Activated B cell treated with CpG ODN at 0.5 μM for 24 hours (primary cell): ENCODE data around the gene TTLL13. TPM values are rescaled to one million over a fixed set of nuclear protein-coding genes. Genes with fewer than 3 reads are reported as not detected.

Source experiments
- ATAC-seq: fragments of 200-7000 bp; cut with Tn5 transposase; one replicate; pipeline ENCODE4 v1.10.0; 2021; ENCODE audit warnings: low read depth, mild to moderate bottlenecking, moderate library complexity
- CTCF ChIA-PET: fragments of 350-600 bp; sonication (Branson Sonifier 250); formaldehyde crosslinking; loops from one replicate; lab custom pipeline; 2021; ENCODE audit warnings: antibody characterized with exemption; lab: Charles Lee
- POLR2A ChIA-PET: fragments of 350-600 bp; sonication (Branson Sonifier 250); formaldehyde crosslinking; loops from one replicate; lab custom pipeline; 2021; ENCODE audit warnings: antibody characterized with exemption; lab: Charles Lee
- DNase-seq: peaks from one replicate; pipeline ENCODE4 v3.0.0; 2022
- H3K27ac Mint-ChIP-seq: one replicate; pipeline ENCODE4 v1.8.0; 2020; ENCODE audit warnings: mixed read lengths
- H3K27me3 Mint-ChIP-seq: one replicate; pipeline ENCODE4 v1.8.0; 2021; ENCODE audit warnings: mixed read lengths
- H3K36me3 Mint-ChIP-seq: one replicate; pipeline ENCODE4 v1.8.0; 2021; ENCODE audit warnings: low read depth, mixed read lengths
- H3K4me1 Mint-ChIP-seq: one replicate; pipeline ENCODE4 v1.8.0; 2021; ENCODE audit warnings: mixed read lengths
- H3K4me3 Mint-ChIP-seq: one replicate; pipeline ENCODE4 v1.8.0; 2020; ENCODE audit warnings: mild to moderate bottlenecking, mixed read lengths
- H3K9me3 Mint-ChIP-seq: one replicate; pipeline ENCODE4 v1.8.0; 2020; ENCODE audit warnings: mixed read lengths
- intact Hi-C: fragments of 100-400 bp; cut with micrococcal nuclease; formaldehyde crosslinking; loops from one replicate; pipeline ENCODE4 v1.15.1; 2024
- total RNA-seq: library from RNA; stranded (reverse); gene quantifications from 2 replicates; pipeline ENCODE4 v1.2.3, GENCODE V29; 2022
- TF ChIP-seq, protein P1 (sequence below): fragments of 200-600 bp; IDR thresholded peaks from one replicate; pipeline ENCODE4 v1.8.0; 2022; ENCODE audit warnings: antibody characterized with exemption, mild to moderate bottlenecking

TTLL13 gene
- total RNA-seq, 1 donor from 2014 or later, result 0.49 TPM

DNA sequence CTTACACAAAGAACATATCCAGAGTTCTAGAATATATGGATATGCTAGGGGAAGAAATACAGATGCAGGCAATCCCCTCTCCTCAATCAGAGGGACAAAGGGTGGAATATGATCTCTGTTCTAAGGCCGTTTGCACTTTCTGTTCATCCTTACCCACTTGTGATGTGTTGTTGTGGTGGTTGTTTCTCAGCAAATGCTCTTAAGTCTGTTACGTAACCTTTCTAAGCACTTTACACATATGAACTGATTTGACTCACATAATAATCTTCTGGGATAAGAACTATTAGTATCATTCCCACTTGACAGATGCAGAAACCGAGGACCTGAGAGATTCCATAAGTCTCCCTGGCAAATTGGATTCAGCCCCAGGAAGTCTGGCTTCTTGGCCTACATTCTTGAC is 56.6 kb downstream of the TTLL13 start:
- TF ChIP-seq, protein P1, sequence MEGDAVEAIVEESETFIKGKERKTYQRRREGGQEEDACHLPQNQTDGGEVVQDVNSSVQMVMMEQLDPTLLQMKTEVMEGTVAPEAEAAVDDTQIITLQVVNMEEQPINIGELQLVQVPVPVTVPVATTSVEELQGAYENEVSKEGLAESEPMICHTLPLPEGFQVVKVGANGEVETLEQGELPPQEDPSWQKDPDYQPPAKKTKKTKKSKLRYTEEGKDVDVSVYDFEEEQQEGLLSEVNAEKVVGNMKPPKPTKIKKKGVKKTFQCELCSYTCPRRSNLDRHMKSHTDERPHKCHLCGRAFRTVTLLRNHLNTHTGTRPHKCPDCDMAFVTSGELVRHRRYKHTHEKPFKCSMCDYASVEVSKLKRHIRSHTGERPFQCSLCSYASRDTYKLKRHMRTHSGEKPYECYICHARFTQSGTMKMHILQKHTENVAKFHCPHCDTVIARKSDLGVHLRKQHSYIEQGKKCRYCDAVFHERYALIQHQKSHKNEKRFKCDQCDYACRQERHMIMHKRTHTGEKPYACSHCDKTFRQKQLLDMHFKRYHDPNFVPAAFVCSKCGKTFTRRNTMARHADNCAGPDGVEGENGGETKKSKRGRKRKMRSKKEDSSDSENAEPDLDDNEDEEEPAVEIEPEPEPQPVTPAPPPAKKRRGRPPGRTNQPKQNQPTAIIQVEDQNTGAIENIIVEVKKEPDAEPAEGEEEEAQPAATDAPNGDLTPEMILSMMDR, result no peak
- Mint-ChIP-seq H3K4me3 (no peak overlapping the region), H3K36me3 (no peaks in the 10 kb centered on the region), H3K9me3 (no peaks in the 10 kb centered on the region), H3K4me1 (peaks cover 17% of the 10 kb centered on the region), H3K27me3 (no peaks in the 10 kb centered on the region), H3K27ac (no peak overlapping the region)
- intact Hi-C loops, result no loop called here
- ATAC-seq (no peak), DNase-seq (no peak)
- ChIA-PET POLR2A (no interaction called here), CTCF (interaction anchor here (1.4 to 3.7 kb wide), 6 partner anchors 12 to 431 kb away, joined by 3 to 19 read pairs (median 6); no protein-coding TSS in a partner anchor)

DNA sequence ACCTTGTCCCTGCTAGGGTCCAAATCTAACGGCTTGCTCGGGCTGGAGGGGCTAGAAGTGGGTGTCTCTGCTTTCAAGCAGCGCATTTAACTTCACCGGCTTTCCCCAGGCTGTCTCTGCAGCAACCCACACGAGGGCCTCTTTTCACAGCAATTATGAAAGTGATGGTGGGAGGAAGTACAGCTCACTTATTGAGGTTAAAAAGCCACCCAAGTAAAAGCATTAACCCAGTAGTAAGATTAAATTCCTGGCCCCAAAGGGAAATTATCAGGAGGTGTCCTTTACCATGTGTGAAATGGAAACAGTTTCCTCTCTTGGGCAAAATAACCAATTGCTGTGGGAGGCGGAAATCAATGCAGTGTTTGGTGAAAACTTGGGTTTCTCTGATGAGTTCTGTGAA is 57.2 kb downstream of the TTLL13 start:
- Mint-ChIP-seq H3K9me3 (no peaks in the 10 kb centered on the region), H3K27ac (peak overlapping the region; percentile 12)
- TF ChIP-seq, protein P1, result no peak

DNA sequence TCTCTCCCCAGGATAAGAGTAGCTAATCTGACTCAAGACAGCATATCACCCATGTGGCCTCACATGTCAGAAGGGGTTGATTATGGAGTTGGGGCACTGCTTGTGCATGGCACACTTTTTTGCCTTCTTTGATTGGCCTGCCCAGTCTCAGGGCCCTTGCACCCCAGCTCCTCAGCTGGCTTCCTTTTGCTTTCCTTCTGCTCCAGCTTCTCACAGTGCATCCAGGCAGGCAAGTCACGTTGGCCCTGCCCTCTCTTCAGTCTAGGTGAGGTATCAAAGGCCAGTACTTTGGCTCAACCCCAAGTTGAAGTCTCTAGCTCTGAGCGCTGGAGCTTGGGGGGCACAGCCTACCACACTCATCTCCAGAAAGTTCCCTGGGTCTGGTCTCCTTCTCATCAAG is 58.3 kb downstream of the TTLL13 start:
- ChIA-PET CTCF (interaction anchor here (1.9 to 3.7 kb wide), 3 partner anchors 12 to 175 kb away, joined by 8 to 19 read pairs (median 9); no protein-coding TSS in a partner anchor), POLR2A (no interaction called here)
- DNase-seq, result no peak
- H3K4me1 Mint-ChIP-seq, result peaks cover 14% of the 10 kb centered on the region
- no peaks in the 10 kb centered on the region for H3K27me3 Mint-ChIP-seq
- TF ChIP-seq, protein P1, result no peak
- intact Hi-C loops, result no loop called here
- no peaks in the 10 kb centered on the region for H3K36me3 Mint-ChIP-seq
- no peaks in the 10 kb centered on the region for H3K9me3 Mint-ChIP-seq
- H3K4me3 Mint-ChIP-seq, result no peak overlapping the region
- no peak for ATAC-seq
- no peak overlapping the region for H3K27ac Mint-ChIP-seq

More for the DNA sequence above, 57.2 kb downstream of the TTLL13 start:
- H3K27me3 Mint-ChIP-seq, result no peaks in the 10 kb centered on the region
- DNase-seq (no peak), ATAC-seq (peak; percentile 72)
- no peaks in the 10 kb centered on the region for H3K36me3 Mint-ChIP-seq
- intact Hi-C loops, result no loop called here
- ChIA-PET CTCF (interaction anchor here (1.6 to 3.7 kb wide), 4 partner anchors 13 to 176 kb away, joined by 3 to 19 read pairs (median 8); no protein-coding TSS in a partner anchor), POLR2A (interaction anchor here (0.7 kb wide), 1 partner anchor 1665 kb away, joined by 5 read pairs; no protein-coding TSS in a partner anchor)
- peaks cover 14% of the 10 kb centered on the region for H3K4me1 Mint-ChIP-seq
- no peak overlapping the region for H3K4me3 Mint-ChIP-seq

DNA sequence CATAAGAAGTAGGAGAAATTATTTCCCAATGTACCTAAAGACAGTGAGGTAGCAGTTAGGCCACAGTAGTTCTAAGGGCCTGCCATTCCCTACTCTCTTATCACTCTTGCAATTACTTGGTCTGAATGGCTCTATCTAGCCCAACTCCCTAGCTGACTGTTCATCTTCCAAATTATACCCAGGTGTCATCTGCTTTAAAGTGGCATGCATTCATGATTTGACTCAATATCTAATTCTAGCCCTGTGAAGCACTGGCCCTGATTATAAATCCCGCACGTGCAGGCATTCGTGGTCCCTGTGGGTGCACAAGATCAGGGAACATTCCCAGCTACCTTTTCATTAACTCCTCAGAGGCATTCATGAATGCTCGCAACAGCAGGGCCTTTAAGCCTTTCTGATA is 59.7 kb downstream of the TTLL13 start:
- Mint-ChIP-seq H3K4me1 (peaks cover 14% of the 10 kb centered on the region), H3K36me3 (no peaks in the 10 kb centered on the region), H3K4me3 (no peak overlapping the region), H3K27me3 (peaks cover 2% of the 10 kb centered on the region), H3K9me3 (no peaks in the 10 kb centered on the region), H3K27ac (no peak overlapping the region)
- intact Hi-C loops, result no loop called here
- TF ChIP-seq, protein P1, result no peak
- CTCF ChIA-PET, result interaction anchor here (3.1 kb wide), 1 partner anchor 11 kb away, joined by 13 read pairs; no protein-coding TSS in a partner anchor
- DNase-seq (no peak), ATAC-seq (no peak)
- POLR2A ChIA-PET, result no interaction called here

Other genes with a start within 250 kb of the TTLL13 start
- 36.2 and 45.5 TPM in 2 replicates for gene ZNF710, start 248.2 kb upstream of the TTLL13 start, total RNA-seq
- 49.1 and 51.2 TPM in 2 replicates for gene IDH2, start 147.1 kb upstream of the TTLL13 start, total RNA-seq
- 68.1 and 85.1 TPM in 2 replicates for gene SEMA4B, start 48.2 kb upstream of the TTLL13 start, total RNA-seq
- 96.6 and 105 TPM in 2 replicates for gene CIB1, start 15.6 kb upstream of the TTLL13 start, total RNA-seq
- gene GDPGP1, start 15.3 kb upstream of the TTLL13 start, total RNA-seq, result 6.1 and 6.2 TPM in 2 replicates
- gene NGRN, start 16.1 kb downstream of the TTLL13 start, total RNA-seq, result 32.8 and 34.1 TPM in 2 replicates
- gene ZNF774, start 102.7 kb downstream of the TTLL13 start, total RNA-seq, result 1.3 and 2.9 TPM in 2 replicates
- gene IQGAP1, start 138.7 kb downstream of the TTLL13 start, total RNA-seq, result 187 and 227 TPM in 2 replicates